Progenitor cell of endocrine pancreas (in vitro differentiated cells): ENCODE results near the gene SLC29A3. TPM values are rescaled to one million over a fixed set of nuclear protein-coding genes. Genes with fewer than 3 reads are reported as not detected.

Source experiments
- DNase-seq: peaks from one replicate; pipeline ENCODE4 v3.0.0; 2021; ENCODE audit warnings: low spot score; ENCODE audit not compliant: unreplicated experiment
- H3K27ac Mint-ChIP-seq: 2 replicates; pipeline ENCODE4 v1.8.0; 2021; ENCODE audit warnings: mild to moderate bottlenecking, moderate library complexity, mixed read lengths
- H3K27me3 Mint-ChIP-seq: 2 replicates; pipeline ENCODE4 v1.8.0; 2021; ENCODE audit warnings: mixed read lengths
- H3K36me3 Mint-ChIP-seq: 2 replicates; pipeline ENCODE4 v1.8.0; 2022; ENCODE audit warnings: mixed read lengths; ENCODE audit not compliant: insufficient read depth
- H3K4me1 Mint-ChIP-seq: 2 replicates; pipeline ENCODE4 v1.8.0; 2021; ENCODE audit warnings: low read depth, mixed read lengths
- H3K4me3 Mint-ChIP-seq: 2 replicates; pipeline ENCODE4 v1.8.0; 2021; ENCODE audit warnings: low read depth, mild to moderate bottlenecking, moderate library complexity, mixed read lengths
- H3K9me3 Mint-ChIP-seq: 2 replicates; pipeline ENCODE4 v1.8.0; 2021; ENCODE audit warnings: low read depth, mixed read lengths
- total RNA-seq: library from RNA; stranded (reverse); gene quantifications from 2 replicates; pipeline ENCODE4 v1.2.1, GENCODE V29; 2021
- TF ChIP-seq, protein P1 (sequence below): fragments of 200-600 bp; sonication (generic); IDR thresholded peaks from one replicate; pipeline ENCODE4 v1.5.0; 2021; ENCODE audit warnings: antibody characterized with exemption, mild to moderate bottlenecking; ENCODE audit not compliant: unreplicated experiment

The SLC29A3 gene
- total RNA-seq, 1 donor from 2014 or later: 13.7 TPM

- peak overlapping the region; percentile 84 for H3K27ac Mint-ChIP-seq
- no peak overlapping the region for H3K4me3 Mint-ChIP-seq
Measured at GRCh38 chr10:71338728-71339495, 19.9 kb downstream of the SLC29A3 start.

GRCh38 chr10:71339796-71340589, 20.9 kb downstream of the SLC29A3 start:
- H3K4me3 Mint-ChIP-seq: peak overlapping the region; percentile 17
- peaks cover 54% of the 10 kb centered on the region for H3K4me1 Mint-ChIP-seq
- H3K27ac Mint-ChIP-seq: peak overlapping the region; percentile 89
- DNase-seq: no peak
- H3K36me3 Mint-ChIP-seq: peaks cover 3% of the 10 kb centered on the region
- no peaks in the 10 kb centered on the region for H3K27me3 Mint-ChIP-seq
- TF ChIP-seq, protein P1, sequence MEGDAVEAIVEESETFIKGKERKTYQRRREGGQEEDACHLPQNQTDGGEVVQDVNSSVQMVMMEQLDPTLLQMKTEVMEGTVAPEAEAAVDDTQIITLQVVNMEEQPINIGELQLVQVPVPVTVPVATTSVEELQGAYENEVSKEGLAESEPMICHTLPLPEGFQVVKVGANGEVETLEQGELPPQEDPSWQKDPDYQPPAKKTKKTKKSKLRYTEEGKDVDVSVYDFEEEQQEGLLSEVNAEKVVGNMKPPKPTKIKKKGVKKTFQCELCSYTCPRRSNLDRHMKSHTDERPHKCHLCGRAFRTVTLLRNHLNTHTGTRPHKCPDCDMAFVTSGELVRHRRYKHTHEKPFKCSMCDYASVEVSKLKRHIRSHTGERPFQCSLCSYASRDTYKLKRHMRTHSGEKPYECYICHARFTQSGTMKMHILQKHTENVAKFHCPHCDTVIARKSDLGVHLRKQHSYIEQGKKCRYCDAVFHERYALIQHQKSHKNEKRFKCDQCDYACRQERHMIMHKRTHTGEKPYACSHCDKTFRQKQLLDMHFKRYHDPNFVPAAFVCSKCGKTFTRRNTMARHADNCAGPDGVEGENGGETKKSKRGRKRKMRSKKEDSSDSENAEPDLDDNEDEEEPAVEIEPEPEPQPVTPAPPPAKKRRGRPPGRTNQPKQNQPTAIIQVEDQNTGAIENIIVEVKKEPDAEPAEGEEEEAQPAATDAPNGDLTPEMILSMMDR: no peak
- H3K9me3 Mint-ChIP-seq: no peaks in the 10 kb centered on the region

More at GRCh38 chr10:71338728-71339495, 19.9 kb downstream of the SLC29A3 start:
- Mint-ChIP-seq H3K4me1 (peaks cover 62% of the 10 kb centered on the region), H3K27me3 (no peaks in the 10 kb centered on the region), H3K36me3 (peaks cover 3% of the 10 kb centered on the region), H3K9me3 (no peaks in the 10 kb centered on the region)
- TF ChIP-seq, protein P1: no peak
- no peak for DNase-seq

- Mint-ChIP-seq H3K36me3 (no peaks in the 10 kb centered on the region), H3K27ac (no peak overlapping the region), H3K9me3 (no peaks in the 10 kb centered on the region), H3K27me3 (no peaks in the 10 kb centered on the region), H3K4me1 (peaks cover 48% of the 10 kb centered on the region), H3K4me3 (no peak overlapping the region)
- no peak for DNase-seq
- TF ChIP-seq, protein P1: no peak
Measured at GRCh38 chr10:71342573-71343391, 23.7 kb downstream of the SLC29A3 start.

GRCh38 chr10:71343392-71343773, 24.3 kb downstream of the SLC29A3 start:
- Mint-ChIP-seq H3K9me3 (no peaks in the 10 kb centered on the region), H3K4me3 (no peak overlapping the region), H3K27me3 (no peaks in the 10 kb centered on the region), H3K4me1 (peaks cover 54% of the 10 kb centered on the region), H3K27ac (peak overlapping the region; percentile 79), H3K36me3 (no peaks in the 10 kb centered on the region)
- TF ChIP-seq, protein P1: no peak
- no peak for DNase-seq
